Measurements from ENCODE around the gene NAA10.
A peak's percentile ranks its signal among the peaks of the same experiment; 100 is the strongest.

Gene NAA10

DNA sequence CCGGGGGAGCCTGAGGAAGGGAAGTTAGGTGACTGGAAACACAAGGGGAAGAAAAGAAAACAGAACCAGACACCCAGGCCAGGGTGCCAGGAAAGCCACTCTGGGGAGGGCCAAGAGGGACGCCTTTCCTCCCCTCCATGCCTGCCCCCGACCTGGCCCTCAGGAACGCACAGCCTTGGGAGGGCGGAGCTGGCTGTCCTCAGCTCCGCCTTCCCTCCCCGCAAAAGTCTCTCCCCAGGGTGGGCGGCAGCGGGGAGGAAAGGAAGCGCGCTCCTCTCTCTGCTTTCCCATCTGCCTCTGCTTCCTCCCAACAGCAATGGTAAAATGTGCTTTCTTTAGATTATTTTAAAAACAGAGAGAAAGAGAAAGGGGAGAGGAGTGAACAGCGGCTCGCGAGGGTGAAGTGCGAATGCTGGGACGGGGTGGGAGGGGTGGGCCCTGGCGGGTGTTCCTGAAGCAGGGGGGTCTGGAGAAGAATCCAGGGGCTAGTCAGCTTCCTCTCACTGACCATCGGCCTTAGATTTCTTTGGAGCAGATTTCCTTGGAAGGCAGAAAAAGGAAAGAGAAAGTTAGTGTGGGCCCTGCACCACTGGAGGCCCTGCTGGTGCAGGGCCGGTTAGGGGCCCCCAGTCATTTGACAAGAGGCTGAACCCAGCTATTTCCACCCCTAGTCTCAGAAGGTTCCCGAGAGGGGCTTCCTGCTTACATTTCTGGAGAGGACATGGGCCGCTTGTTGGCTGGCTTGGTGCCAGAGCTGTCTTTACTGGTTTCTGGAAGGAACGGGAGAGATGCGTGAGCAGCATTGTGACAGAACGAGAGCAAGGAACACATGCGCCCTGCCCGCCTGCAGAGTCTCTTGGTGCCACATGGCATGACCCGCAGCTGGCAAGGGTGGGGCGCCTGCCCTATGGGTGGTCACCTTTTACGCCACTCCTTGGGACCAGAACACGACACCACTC lies 14.3 kb upstream of the NAA10 start:
- Histone ChIP-seq H3K36me3 (ENCODE audit: insufficient read depth, low read length) (peaks cover 6% of the 10 kb centered on the region; the same call in 1 of the 2 replicates), H3K9ac (ENCODE audit: low read depth, low read length) (no peak overlapping the region; the same call in 1 of the 2 replicates), H3K4me1 (ENCODE audit: insufficient read depth, low read length) (peaks cover 14% of the 10 kb centered on the region; the same call in 1 of the 2 replicates), H3K9me3 (ENCODE audit: control insufficient read depth, insufficient read depth, low read length) (no peaks in the 10 kb centered on the region)

DNA sequence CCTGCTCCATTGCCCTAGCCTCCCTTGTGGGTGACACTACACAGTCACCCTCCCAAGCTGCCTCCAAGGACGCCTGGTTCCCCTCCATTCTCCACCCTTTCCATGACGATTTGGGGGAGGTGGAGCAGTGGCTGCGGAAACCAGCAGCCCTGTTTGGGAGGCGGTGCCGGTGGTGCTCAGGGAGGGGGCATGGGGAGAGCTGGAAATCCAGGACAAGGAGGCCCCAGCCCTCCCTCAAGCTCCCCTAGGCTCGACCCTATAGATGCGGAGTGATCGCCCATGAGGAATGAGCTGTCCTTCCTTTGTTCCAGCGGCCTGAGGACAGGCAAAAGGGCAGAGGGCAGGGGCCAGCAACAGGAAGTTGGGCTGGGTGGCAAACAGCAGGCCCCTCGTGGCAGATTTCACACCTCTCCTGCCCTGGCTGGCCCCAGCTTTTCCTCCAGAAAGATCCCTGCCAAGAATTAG lies 13.2 kb upstream of the NAA10 start:
- peak overlapping the region; percentile 1; the same call in 1 of the 2 replicates for H3K9ac ChIP-seq (ENCODE audit: low read depth, low read length)
- H3K9me3 ChIP-seq (ENCODE audit: control insufficient read depth, insufficient read depth, low read length): no peaks in the 10 kb centered on the region
- 0 out of 2 replicates have a peak, but pooled peaks cover 6% of the 10 kb centered on the region for H3K36me3 ChIP-seq (ENCODE audit: insufficient read depth, low read length)
- peaks cover 20% of the 10 kb centered on the region; the same call in 1 of the 2 replicates for H3K4me1 ChIP-seq (ENCODE audit: insufficient read depth, low read length)

DNA sequence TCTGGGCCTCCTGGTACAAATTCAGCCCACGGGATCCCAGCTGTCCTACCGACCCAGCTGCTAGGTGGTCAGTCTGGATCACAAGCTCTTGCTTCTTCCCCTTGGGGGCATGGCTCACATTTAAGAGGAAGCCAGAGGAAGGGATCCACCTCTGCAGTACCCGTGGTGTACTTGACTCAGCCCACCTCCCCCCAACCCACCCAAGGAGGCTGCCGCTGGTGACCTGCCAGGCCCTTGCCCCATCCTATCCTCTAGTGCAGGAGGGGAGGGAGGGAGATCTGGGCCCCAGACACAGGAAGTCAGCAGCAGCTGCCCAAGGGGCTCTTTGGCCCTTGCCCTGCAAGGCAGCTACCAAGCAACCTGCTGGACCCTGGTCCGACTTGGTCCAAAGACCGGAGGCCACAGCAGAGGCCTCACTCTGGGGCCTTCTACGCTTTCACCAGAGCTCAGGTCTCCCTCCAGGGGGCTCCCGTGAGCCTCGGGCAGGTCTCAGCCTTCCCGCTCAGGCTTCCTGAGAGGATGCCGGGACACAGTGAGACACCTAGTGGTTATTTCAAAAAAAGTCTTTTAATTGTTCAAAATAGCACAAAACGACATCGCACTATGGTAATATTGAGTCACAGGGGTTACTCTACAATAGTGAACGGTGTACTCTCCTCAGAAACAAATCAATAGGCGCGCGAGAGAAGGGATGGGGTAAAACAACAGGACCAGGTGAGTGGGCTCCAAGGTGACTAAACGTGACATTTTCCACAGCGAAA lies 12.4 kb upstream of the NAA10 start:
- H3K4me1 ChIP-seq (ENCODE audit: insufficient read depth, low read length): peaks cover 20% of the 10 kb centered on the region; the same call in 1 of the 2 replicates
- no peak overlapping the region for H3K9ac ChIP-seq (ENCODE audit: low read depth, low read length)
- 0 out of 2 replicates have a peak, but pooled peaks cover 6% of the 10 kb centered on the region for H3K36me3 ChIP-seq (ENCODE audit: insufficient read depth, low read length)
- H3K9me3 ChIP-seq (ENCODE audit: control insufficient read depth, insufficient read depth, low read length): no peaks in the 10 kb centered on the region

DNA sequence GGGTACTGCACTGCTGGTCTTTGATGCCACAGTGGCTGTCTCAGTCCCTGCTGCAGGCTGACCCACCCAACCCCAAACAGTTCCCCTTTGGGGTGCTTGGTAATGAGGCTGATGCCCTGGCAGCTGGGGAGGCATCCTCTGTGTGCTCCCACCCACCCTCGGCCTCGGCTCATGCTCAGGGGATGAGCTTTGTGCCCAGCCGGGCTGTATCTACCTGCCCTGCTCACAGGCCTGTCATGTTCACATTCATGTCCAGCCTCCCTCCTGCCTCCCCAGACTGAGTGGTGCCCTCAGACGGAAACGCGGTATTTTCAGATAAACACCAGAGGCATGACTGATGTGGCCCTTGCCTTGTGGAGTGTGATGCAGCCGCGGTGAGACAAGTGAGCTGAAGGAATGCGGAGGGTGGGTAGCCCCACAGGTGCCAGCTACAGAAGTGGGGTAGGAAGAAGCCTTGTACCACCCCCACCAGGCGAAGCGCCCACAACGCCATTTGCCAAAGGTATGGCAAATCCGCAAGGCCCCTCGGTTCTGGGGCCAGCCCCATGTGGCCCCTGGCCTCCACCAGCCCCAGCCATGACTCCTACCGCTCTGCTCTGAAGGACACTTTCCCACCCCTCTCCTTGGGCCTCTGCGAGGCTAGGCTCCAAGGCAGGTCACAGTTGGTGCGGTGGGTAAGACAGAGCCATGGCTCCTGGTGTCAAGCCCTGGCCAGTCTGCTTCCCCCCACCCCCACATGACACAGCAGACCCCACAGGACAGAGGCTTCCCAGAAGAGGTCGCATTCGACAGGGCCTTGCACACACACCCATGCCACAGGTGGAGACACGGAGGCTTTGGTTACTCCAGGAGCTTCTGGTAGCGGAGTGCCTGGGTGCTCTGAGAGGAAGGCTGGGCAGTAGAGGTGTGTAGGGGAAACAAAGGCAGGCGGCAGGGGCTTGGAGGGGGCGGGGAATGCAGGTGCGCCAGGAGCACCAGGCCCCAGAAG lies 11.4 kb upstream of the NAA10 start:
- Histone ChIP-seq H3K9me3 (ENCODE audit: control insufficient read depth, insufficient read depth, low read length) (no peaks in the 10 kb centered on the region), H3K4me1 (ENCODE audit: insufficient read depth, low read length) (peaks cover 27% of the 10 kb centered on the region; the same call in 1 of the 2 replicates), H3K36me3 (ENCODE audit: insufficient read depth, low read length) (0 out of 2 replicates have a peak, but pooled peaks cover 2% of the 10 kb centered on the region), H3K9ac (ENCODE audit: low read depth, low read length) (no peak overlapping the region)

DNA sequence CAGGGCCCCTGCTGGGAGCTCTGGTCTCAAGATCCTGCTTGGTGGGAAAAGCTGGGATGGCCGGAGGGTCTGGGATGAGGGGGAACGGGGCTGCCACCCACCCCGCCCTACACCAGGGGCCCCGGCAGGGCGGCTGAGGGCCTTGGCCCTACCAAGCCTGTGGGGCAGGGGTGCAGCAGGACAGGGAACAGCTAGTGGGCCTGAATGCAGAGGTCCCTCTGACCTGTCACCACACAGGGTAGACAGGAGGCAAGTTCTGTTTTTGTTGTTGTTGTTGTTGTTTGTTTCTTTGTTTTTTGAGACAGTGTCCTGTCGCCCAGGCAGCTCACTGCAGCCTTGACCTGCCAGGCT lies 9.9 kb upstream of the NAA10 start:
- Histone ChIP-seq H3K36me3 (ENCODE audit: insufficient read depth, low read length) (no peaks in the 10 kb centered on the region), H3K9me3 (ENCODE audit: control insufficient read depth, insufficient read depth, low read length) (no peaks in the 10 kb centered on the region), H3K9ac (ENCODE audit: low read depth, low read length) (peak overlapping the region; percentile 60; the same call in 1 of the 2 replicates), H3K4me1 (ENCODE audit: insufficient read depth, low read length) (peaks cover 31% of the 10 kb centered on the region)

DNA sequence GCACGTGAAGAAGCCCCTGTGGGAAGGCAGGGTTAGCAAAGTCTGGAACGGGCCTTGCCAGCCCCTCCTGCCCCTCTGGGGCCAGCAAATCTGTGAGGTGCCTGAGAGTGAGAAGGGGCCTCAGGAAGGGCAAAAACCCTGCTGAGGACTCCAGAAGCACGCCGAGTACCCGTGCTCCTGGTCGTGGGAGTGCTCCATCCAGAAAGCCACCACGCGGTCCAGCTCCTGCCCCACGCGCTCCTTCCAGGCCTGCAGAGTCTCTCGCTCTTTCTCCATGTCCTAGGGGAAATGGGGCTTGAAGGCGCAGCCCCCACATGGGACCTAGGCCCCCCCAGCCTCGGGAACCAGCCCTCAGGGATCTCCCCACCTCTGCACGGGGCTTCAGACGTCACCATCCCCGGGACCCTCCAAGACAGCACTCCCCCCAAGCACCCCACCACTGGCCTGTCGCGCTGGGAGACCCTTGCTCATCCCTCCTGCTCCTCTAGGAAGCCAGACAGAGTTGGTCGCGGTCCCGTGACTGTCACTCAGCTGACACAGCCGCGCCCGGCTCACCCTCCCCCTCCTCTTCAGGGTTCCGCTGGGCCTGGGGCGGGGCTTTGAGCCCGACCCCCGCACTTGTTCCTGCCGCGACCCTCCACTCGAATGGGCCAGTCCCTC lies 9.4 kb upstream of the NAA10 start, which contains the start of gene RENBP:
Gene RENBP, minus strand, starts transcription at position 504 of the 660 bp plus-strand sequence. Its CDS starts 33 bp downstream, at position 471.
- Histone ChIP-seq H3K9me3 (ENCODE audit: control insufficient read depth, insufficient read depth, low read length) (no peaks in the 10 kb centered on the region), H3K9ac (ENCODE audit: low read depth, low read length) (peak within 1 kb of the TSS; percentile 60), H3K4me1 (ENCODE audit: insufficient read depth, low read length) (peaks cover 31% of the 10 kb centered on the region), H3K36me3 (ENCODE audit: insufficient read depth, low read length) (no peaks in the 10 kb centered on the region)

DNA sequence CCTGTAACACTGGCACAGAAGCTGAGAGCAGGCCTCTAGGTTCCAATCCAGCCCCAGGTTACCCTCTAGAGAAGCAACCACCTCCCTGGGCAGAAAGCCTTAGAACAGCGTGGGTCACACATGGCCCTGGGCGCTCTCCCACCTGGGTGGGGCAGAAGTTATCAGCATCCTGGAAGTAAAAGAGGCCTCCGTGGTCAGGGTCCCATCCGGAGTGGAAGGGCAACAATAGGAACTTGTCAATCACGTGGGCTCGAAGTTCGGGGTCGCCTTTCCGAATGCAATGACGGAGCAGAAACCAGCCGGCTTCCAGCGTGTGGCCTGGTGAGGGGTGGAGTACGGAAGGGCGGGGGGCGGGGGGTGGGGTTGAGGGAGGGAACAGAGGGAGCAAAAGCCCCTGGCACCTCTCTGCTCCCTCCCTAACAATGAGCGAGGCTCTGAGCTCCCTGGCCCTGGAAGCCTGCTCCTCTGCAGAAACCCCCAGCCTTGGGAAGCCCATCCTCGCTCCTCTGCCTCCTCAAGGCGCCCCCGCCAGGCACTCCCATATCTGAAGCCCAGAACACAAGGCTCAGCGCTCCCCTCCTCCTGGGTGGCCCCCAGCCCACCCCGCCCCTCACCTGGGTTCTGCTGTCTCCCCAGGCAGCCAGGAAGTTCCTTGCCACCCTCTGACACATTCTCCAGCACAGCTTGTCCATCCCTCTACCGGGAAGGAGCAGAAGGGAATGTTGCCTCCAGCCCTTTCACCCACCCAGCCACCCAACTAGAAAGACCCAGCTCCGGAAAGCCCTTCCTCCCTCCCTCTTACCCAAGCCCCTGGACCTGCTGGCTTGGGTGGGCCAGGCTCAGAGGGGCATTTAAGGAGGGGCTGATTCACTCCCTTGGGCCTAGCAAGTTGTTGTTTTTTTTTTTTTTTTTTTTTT lies 6.8 kb upstream of the NAA10 start:
- Histone ChIP-seq H3K9ac (ENCODE audit: low read depth, low read length) (peak overlapping the region; percentile 29), H3K4me1 (ENCODE audit: insufficient read depth, low read length) (peaks cover 17% of the 10 kb centered on the region), H3K36me3 (ENCODE audit: insufficient read depth, low read length) (no peaks in the 10 kb centered on the region), H3K9me3 (ENCODE audit: control insufficient read depth, insufficient read depth, low read length) (no peaks in the 10 kb centered on the region)

DNA sequence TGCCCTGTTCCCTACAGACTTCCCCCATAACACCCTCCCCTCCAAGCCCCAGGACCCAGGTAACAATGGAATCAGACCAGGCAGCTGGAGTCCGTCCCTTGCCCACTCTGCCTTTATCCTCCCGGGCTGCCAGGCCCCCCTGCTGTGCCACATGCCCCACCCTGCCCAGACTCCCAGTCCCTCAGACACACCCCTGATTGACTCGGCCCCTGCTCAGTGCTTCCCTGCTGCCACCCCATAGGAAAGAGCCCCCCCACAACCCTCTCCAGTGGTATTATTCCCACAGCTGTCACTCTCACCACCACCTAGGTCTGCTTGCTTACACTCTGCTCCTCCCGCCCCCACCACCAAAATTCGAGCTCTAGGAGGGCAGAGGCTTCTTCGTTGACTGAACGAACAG lies 4.7 kb upstream of the NAA10 start:
- Histone ChIP-seq H3K9me3 (ENCODE audit: control insufficient read depth, insufficient read depth, low read length) (no peaks in the 10 kb centered on the region), H3K9ac (ENCODE audit: low read depth, low read length) (no peak overlapping the region), H3K36me3 (ENCODE audit: insufficient read depth, low read length) (no peaks in the 10 kb centered on the region), H3K4me1 (ENCODE audit: insufficient read depth, low read length) (peaks cover 17% of the 10 kb centered on the region)

DNA sequence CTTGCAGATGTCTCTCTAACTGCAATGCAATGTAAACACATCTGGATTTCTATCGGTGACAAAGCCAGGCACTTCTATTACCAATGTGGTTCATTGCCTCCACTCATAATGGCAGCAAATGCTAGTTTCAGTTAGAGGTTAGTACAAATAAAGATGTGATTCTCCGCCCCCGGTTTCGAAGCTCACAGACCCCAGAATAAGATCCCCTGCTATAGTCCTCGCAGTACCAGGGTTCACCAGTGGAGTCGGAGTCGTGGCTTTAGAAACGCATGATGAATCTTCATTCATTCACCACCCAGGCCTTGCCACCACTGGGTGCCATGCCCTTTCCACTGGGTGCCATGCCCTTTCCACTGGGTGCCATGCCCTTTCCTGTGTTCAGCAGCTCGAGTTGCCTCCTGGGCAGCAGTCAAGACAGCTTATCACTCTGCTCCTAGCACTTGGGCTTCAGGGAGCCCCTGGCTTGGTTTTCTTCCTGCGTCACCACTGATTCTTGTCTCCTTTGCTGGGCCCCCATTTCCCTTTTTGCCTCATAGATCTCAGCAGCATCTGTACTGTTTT lies 3.5 kb upstream of the NAA10 start:
- H3K36me3 ChIP-seq (ENCODE audit: insufficient read depth, low read length): peaks cover 3% of the 10 kb centered on the region; the same call in 1 of the 2 replicates
- peaks cover 11% of the 10 kb centered on the region for H3K4me1 ChIP-seq (ENCODE audit: insufficient read depth, low read length)
- H3K9ac ChIP-seq (ENCODE audit: low read depth, low read length): no peak overlapping the region

DNA sequence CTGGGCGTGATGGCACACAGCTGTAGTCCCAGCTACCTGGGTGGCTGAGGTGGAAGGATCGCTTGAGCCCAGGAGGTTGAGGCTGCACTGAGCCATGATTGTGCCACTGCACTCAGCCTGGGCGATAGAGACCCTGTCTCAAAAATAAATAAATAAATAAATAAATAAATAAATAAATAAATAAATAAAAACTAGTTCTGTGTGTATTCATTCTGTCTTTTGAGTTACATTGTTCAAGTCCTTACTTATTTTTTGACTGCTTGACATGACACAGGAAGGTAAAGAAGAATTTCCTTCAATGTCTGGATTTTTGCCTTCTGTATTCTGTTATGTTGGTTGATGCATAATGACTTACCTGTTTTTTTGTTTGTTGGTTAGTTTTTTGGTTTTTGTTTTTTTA lies 2.2 kb upstream of the NAA10 start:
- Histone ChIP-seq H3K36me3 (ENCODE audit: insufficient read depth, low read length) (peaks cover 9% of the 10 kb centered on the region), H3K9me3 (ENCODE audit: control insufficient read depth, insufficient read depth, low read length) (no peaks in the 10 kb centered on the region), H3K4me1 (ENCODE audit: insufficient read depth, low read length) (peaks cover 10% of the 10 kb centered on the region), H3K9ac (ENCODE audit: low read depth, low read length) (no peak overlapping the region)

More for the DNA sequence above, 3.5 kb upstream of the NAA10 start:
- H3K9me3 ChIP-seq (ENCODE audit: control insufficient read depth, insufficient read depth, low read length): no peaks in the 10 kb centered on the region

DNA sequence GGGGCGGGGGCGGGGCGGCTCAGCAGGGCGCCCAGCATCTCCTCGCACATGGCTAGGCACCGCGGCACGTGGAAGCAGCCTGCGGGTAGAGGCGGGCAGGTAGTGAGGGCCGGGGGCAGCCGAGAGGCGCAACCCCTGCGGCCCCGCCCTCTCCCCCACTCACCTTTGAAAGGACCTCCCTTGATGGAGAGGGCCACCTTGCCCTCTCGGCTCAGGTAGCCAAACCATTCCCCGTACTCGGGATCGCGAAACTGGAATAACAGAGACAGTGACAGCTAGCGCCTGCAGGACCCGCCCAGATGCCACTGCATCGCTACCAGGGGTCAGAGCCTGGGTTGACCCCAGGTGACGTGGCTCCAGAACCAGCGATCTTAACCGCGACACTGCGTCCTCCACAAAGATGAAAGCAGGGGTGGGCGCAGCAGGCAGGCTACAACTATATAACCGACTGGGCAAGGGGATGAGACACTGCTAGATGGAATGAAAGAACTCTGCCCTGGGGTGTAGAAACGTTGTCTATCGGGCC lies 552 bp upstream of the NAA10 start:
- Histone ChIP-seq H3K36me3 (ENCODE audit: insufficient read depth, low read length) (peaks cover 13% of the 10 kb centered on the region), H3K9ac (ENCODE audit: low read depth, low read length) (peak overlapping the region; percentile 48; the same call in 1 of the 2 replicates), H3K9me3 (ENCODE audit: control insufficient read depth, insufficient read depth, low read length) (no peaks in the 10 kb centered on the region), H3K4me1 (ENCODE audit: insufficient read depth, low read length) (peaks cover 4% of the 10 kb centered on the region)

Measured in ES-I3 (cell line).